HEK293 (cell line): ENCODE measurements around the gene CCNA2.

Experiments
- ATF2 ChIP-seq: fragments of 450-650 bp; formaldehyde crosslinking; IDR thresholded peaks from 2 replicates; pipeline ENCODE4 v1.5.1; 2016; ENCODE audit warnings: missing biosample characterization, missing genetic modification characterization, low read depth
- EGR2 ChIP-seq: fragments of 450-650 bp; formaldehyde crosslinking; IDR thresholded peaks from 2 replicates; pipeline ENCODE4 v1.5.1; 2016; ENCODE audit warnings: low read depth, missing biosample characterization, missing genetic modification characterization
- GLI4 ChIP-seq: fragments of 450-650 bp; formaldehyde crosslinking; IDR thresholded peaks from 2 replicates; pipeline ENCODE4 v1.5.1; 2016; ENCODE audit warnings: missing biosample characterization, missing genetic modification characterization
- IKZF3 ChIP-seq: fragments of 450-650 bp; IDR thresholded peaks from 2 replicates; pipeline ENCODE4 v1.5.0; 2018; ENCODE audit warnings: missing biosample characterization, mild to moderate bottlenecking, missing genetic modification characterization, moderate library complexity
- INSM2 ChIP-seq: fragments of 450-650 bp; formaldehyde crosslinking; IDR thresholded peaks from 2 replicates; pipeline ENCODE4 v1.5.1; 2016; ENCODE audit warnings: missing biosample characterization, missing genetic modification characterization
- KLF16 ChIP-seq: fragments of 450-650 bp; formaldehyde crosslinking; IDR thresholded peaks from 2 replicates; pipeline ENCODE4 v1.5.1; 2017; ENCODE audit warnings: missing biosample characterization, missing genetic modification characterization
- PRDM1 ChIP-seq: fragments of 450-650 bp; formaldehyde crosslinking; IDR thresholded peaks from 2 replicates; pipeline ENCODE4; 2016; ENCODE audit warnings: missing biosample characterization, missing genetic modification characterization
- PRDM10 ChIP-seq: fragments of 450-650 bp; formaldehyde crosslinking; IDR thresholded peaks from 2 replicates; pipeline ENCODE4 v1.5.1; 2016; ENCODE audit warnings: missing biosample characterization, missing genetic modification characterization
- SP3 ChIP-seq: fragments of 450-650 bp; formaldehyde crosslinking; IDR thresholded peaks from 2 replicates; pipeline ENCODE4 v1.5.1; 2016; ENCODE audit warnings: missing biosample characterization, missing genetic modification characterization
- TCF7L2 ChIP-seq: IDR thresholded peaks from 2 replicates; pipeline ENCODE4 v1.6.1; 2011; ENCODE audit warnings: low read depth, mild to moderate bottlenecking, inconsistent platforms, low read length, moderate library complexity, borderline replicate concordance
- TRIM28 ChIP-seq: IDR thresholded peaks from 2 replicates; pipeline ENCODE4 v1.6.1; 2011; ENCODE audit warnings: low read length, control low read depth, borderline replicate concordance
- YY1 ChIP-seq: fragments of 450-650 bp; formaldehyde crosslinking; IDR thresholded peaks from 2 replicates; pipeline ENCODE4 v1.5.1; 2018; ENCODE audit warnings: missing biosample characterization, missing genetic modification characterization
- ZBTB11 ChIP-seq: fragments of 450-650 bp; formaldehyde crosslinking; conservative IDR thresholded peaks from 2 replicates; pipeline ENCODE4 v1.5.1; 2016; ENCODE audit warnings: low read depth, missing biosample characterization, missing genetic modification characterization
- ZEB2 ChIP-seq: fragments of 450-650 bp; formaldehyde crosslinking; IDR thresholded peaks from 2 replicates; pipeline ENCODE4 v1.5.1; 2016; ENCODE audit warnings: missing biosample characterization, missing genetic modification characterization
- ZNF114 ChIP-seq: fragments of 450-650 bp; formaldehyde crosslinking; IDR thresholded peaks from 2 replicates; pipeline ENCODE4 v1.5.0; 2017; ENCODE audit warnings: missing biosample characterization, missing genetic modification characterization
- ZNF121 ChIP-seq: fragments of 450-650 bp; formaldehyde crosslinking; IDR thresholded peaks from 2 replicates; pipeline ENCODE4 v1.5.1; 2016; ENCODE audit warnings: missing biosample characterization, missing genetic modification characterization
- ZNF19 ChIP-seq: fragments of 450-650 bp; formaldehyde crosslinking; IDR thresholded peaks from 2 replicates; pipeline ENCODE4; 2016; ENCODE audit warnings: missing biosample characterization, missing genetic modification characterization, low read depth
- ZNF214 ChIP-seq: fragments of 450-650 bp; formaldehyde crosslinking; IDR thresholded peaks from 2 replicates; pipeline ENCODE4 v1.5.1; 2017; ENCODE audit warnings: missing biosample characterization, mild to moderate bottlenecking, missing genetic modification characterization, borderline replicate concordance
- ZNF324 ChIP-seq: fragments of 450-650 bp; formaldehyde crosslinking; IDR thresholded peaks from 2 replicates; pipeline ENCODE4 v1.5.1; 2016; ENCODE audit warnings: missing biosample characterization, missing genetic modification characterization
- ZNF37A ChIP-seq: fragments of 450-650 bp; IDR thresholded peaks from 2 replicates; pipeline ENCODE4 v1.5.1; 2018; ENCODE audit warnings: missing biosample characterization, missing genetic modification characterization
- ZNF510 ChIP-seq: fragments of 450-650 bp; formaldehyde crosslinking; IDR thresholded peaks from 2 replicates; pipeline ENCODE4 v1.5.1; 2018; ENCODE audit warnings: mild to moderate bottlenecking, missing genetic modification characterization, missing biosample characterization; ENCODE audit not compliant: insufficient replicate concordance
- ZNF560 ChIP-seq: fragments of 450-650 bp; formaldehyde crosslinking; IDR thresholded peaks from 2 replicates; pipeline ENCODE4 v1.5.1; 2017; ENCODE audit warnings: missing biosample characterization, missing genetic modification characterization, borderline replicate concordance
- ZNF561 ChIP-seq: fragments of 450-650 bp; IDR thresholded peaks from 2 replicates; pipeline ENCODE4 v1.5.1; 2018; ENCODE audit warnings: missing biosample characterization, missing genetic modification characterization, borderline replicate concordance
- ZNF610 ChIP-seq: fragments of 450-650 bp; formaldehyde crosslinking; IDR thresholded peaks from 2 replicates; pipeline ENCODE4 v1.5.1; 2016; ENCODE audit warnings: missing biosample characterization, missing genetic modification characterization, borderline replicate concordance
- ZNF654 ChIP-seq: fragments of 450-650 bp; formaldehyde crosslinking; IDR thresholded peaks from 2 replicates; pipeline ENCODE4 v1.5.1; 2016; ENCODE audit warnings: low read depth, missing biosample characterization, missing genetic modification characterization
- ZNF76 ChIP-seq: fragments of 450-650 bp; formaldehyde crosslinking; IDR thresholded peaks from 2 replicates; pipeline ENCODE4; 2016; ENCODE audit warnings: low read depth, missing biosample characterization, missing genetic modification characterization, borderline replicate concordance
- ZNF785 ChIP-seq: fragments of 450-650 bp; formaldehyde crosslinking; IDR thresholded peaks from 2 replicates; pipeline ENCODE4 v1.5.1; 2016; ENCODE audit warnings: missing biosample characterization, missing genetic modification characterization
- ZNF792 ChIP-seq: fragments of 450-650 bp; formaldehyde crosslinking; IDR thresholded peaks from 2 replicates; pipeline ENCODE4 v1.5.1; 2016; ENCODE audit warnings: missing biosample characterization, missing genetic modification characterization
- ZNF843 ChIP-seq: fragments of 450-650 bp; formaldehyde crosslinking; IDR thresholded peaks from 2 replicates; pipeline ENCODE4 v1.5.1; 2016; ENCODE audit warnings: missing biosample characterization, missing genetic modification characterization

The CCNA2 gene

GRCh38 chr4:121800961-121801714 lies 22.5 kb downstream of the CCNA2 start, which contains the start of gene EXOSC9 (continued):
- TF ChIP-seq EGR2 (0 out of 2 replicates have a peak, but pooled peaks have one; percentile 8), ZNF843 (tag by site-specific recombination) (0 out of 2 replicates have a peak, but pooled peaks have one; percentile 24), TCF7L2 (no peak), SP3 (tag by site-specific recombination) (0 out of 2 replicates have a peak, but pooled peaks have one; percentile 36), ZNF510 (tag by site-specific recombination) (no peak), ZEB2 (tag by site-specific recombination) (peak; percentile 57), ZNF19 (tag by site-specific recombination) (no peak), ZBTB11 (tag by site-specific recombination) (0 out of 2 replicates have a peak, but pooled peaks have one; percentile 16), ZNF37A (tag by site-specific recombination) (no peak), INSM2 (tag by site-specific recombination) (0 out of 2 replicates have a peak, but pooled peaks have one; percentile 46), PRDM10 (0 out of 2 replicates have a peak, but pooled peaks have one; percentile 10), ZNF610 (tag by site-specific recombination) (no peak), ZNF121 (tag by site-specific recombination) (no peak), ZNF560 (tag by site-specific recombination) (no peak), PRDM1 (no peak), ZNF654 (no peak), GLI4 (tag by site-specific recombination) (peak; percentile 70; the same call in 1 of the 2 replicates), KLF16 (tag by site-specific recombination) (peak; percentile 55; the same call in 1 of the 2 replicates), ZNF114 (tag by site-specific recombination) (no peak), ZNF76 (peak; percentile 71; the same call in 1 of the 2 replicates), ZNF561 (tag by site-specific recombination) (no peak), ATF2 (tag by site-specific recombination) (peak; percentile 99), ZNF792 (tag by site-specific recombination) (no peak), ZNF324 (tag by site-specific recombination) (0 out of 2 replicates have a peak, but pooled peaks have one; percentile 43), ZNF785 (no peak), IKZF3 (tag by site-specific recombination) (peak; percentile 81), TRIM28 (no peak), YY1 (peak; percentile 67), ZNF214 (no peak)
